Measurements from ENCODE around the gene CKB.
A peak's percentile ranks its signal among the peaks of the same experiment; 100 is the strongest.

The CKB gene

DNA sequence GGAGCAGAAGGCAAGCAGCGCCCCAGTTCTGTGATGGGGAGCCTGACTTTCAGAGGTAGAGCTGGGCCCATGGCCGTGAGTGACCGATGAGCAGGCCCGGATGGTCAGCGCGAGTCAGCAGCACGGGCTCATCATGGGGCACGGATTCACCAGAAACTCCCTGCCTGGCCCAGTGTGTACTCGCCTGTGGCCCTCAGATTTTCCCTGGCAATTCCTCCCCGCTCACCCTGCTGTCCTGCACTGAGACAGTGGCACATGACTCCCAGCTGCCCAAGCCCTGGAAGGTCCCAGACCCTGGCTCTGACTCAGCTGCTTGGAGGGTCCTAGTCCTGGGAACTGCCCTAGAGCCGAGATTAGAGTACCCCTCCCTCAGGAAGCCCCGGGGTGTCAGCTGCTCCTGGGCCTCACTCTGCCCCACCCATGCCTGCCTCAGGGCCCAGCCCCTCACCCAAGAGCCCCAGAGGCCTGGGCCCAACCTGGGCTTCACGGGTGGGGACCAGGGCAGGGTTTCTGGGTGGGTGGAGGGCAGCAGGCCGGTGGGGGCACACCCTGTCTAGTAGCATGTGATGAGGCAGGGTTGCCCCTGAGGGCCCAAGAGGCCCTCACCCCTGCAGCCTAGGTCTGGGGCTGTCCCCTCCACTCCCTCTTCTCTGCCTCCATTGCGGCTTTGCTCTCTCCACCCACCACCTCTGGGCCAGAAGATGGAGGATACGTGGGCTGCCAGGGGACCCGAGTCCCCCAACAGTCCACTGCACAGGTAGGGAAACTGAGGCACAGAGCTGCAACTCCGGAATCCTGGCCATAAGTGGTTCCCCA is 14.8 kb upstream of the CKB start:
- no peak for DNase-seq (ENCODE audit: low read depth)

GRCh38 chr14:103536693-103537092 is 14.1 kb upstream of the CKB start:
- DNase-seq (ENCODE audit: low read depth) = no peak

- DNase-seq (ENCODE audit: low read depth) = no peak
These were observed 13.4 kb upstream of the CKB start for GRCh38 chr14:103535891-103536565.

DNA sequence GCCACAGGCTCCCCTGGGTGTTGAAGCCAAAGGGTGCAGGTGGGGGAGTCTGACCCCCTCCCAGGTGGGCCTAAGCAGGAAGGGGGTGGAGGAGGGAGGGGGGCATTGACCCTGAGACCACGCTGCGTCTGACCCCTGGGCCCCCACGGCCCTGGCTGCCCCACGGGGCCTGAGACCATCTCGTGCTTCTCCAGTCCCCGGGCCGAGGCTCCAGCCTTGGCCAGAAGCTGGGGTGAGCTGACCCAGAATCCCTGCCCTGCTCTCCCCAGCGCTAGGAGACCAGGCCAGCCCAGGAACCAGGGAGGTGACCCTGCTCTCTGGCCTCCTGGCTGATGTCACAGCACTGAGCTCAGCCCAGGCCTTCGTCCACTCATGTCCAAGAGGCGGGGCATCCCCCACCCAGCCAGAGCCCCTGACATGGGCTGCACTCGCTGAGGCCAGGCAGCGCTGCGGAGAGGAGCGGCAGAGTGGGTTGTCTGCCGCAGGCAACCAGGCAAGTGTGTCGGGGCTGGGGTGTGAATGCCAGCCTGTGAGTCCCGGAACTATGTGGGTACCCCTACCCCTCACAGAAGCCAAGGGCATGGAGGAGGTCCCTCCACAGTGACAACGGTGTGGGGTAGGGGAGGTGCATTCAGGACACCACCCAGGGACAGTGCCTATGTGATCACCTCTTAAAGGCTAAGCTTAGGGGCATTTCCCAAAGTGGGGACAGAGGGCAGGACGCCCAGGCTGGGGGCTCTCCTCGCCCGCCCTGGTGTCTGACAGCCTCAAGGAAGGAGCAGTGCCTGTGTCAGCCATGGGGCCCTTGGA is 12.7 kb upstream of the CKB start:
- DNase-seq (ENCODE audit: low read depth) = no peak

GRCh38 chr14:103534576-103535061 is 12.0 kb upstream of the CKB start:
- no peak for DNase-seq (ENCODE audit: low read depth)

DNA sequence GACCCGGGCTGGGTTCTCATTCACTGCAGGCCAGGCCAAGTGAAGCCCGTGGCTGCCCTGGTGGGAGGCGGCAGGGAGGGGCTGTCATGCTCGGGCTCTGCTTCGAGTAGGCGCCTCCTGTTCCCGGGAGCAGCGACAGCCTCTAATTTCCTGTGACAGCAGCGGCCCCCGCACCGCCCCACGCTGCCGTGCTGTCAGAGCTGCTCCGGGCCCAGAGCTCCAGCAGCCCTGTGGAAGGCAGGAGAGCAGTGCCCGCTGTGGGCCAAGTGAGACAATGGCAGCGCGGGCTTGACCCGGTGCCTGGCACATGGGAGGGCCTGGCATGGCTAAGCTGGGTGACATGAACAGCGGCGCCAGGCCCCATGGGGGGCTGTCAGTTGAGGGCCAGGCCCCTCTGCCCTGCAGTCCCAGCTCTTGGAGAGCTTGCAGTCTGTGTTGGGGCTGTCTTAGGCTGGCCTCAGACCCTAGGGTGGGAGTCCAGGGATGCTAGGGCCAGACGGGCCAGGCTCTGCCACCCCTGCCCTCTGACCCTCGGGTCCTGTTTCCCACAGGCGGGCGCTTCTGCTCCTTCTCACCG is 11.5 kb upstream of the CKB start:
- no peak for DNase-seq (ENCODE audit: low read depth)

GRCh38 chr14:103533137-103533998 is 10.7 kb upstream of the CKB start:
- no peak for DNase-seq (ENCODE audit: low read depth)

GRCh38 chr14:103532216-103533136 is 9.8 kb upstream of the CKB start:
- DNase-seq (ENCODE audit: low read depth) = no peak

- DNase-seq (ENCODE audit: low read depth) = no peak
These were observed 9.0 kb upstream of the CKB start for GRCh38 chr14:103531421-103532215.

GRCh38 chr14:103530831-103531230 is 8.2 kb upstream of the CKB start:
- DNase-seq (ENCODE audit: low read depth) = no peak

- DNase-seq (ENCODE audit: low read depth) = no peak
These were observed 7.8 kb upstream of the CKB start for GRCh38 chr14:103530390-103530789.

DNA sequence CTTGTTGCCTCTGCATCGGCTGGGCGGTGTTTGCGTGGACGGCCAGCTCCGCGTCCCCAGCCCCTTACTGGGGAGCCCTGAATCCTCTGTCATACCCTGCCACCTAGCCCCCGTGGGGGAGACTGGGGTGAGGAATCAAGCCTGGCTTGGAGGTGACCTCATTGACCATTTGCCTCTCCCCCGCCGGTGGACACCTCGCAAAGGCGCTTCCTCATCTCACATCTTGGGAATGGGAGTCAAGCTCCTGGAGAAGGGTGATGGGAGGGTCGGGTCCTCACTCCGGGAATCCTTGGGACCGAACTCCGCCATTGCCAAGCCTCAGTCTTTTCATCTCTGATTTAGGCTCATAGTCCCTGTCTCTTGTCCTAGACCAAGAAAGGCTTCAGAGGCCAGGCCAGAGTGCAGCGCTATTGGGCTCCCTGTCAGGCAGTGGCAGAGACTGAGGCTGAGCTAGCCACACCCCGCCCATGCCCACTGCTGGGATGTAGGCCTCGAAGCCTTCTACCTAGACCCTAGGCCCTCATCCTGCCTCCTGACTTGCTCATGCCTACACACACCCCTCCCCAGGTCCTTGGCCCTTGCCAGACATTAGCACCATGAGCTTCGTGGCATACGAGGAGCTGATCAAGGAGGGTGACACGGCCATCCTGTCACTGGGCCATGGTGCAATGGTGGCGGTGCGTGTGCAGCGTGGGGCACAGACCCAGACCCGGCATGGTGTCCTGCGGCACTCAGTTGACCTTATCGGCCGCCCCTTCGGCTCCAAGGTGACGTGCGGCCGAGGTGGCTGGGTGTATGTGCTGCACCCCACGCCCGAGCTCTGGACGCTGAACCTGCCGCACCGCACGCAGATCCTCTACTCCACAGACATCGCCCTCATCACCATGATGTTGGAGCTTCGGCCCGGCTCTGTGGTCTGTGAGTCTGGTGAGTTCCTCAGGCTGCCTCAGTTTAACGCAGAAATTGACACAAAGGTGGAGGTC is 7.0 kb upstream of the CKB start:
- no peak for DNase-seq (ENCODE audit: low read depth)

- peak; percentile 51 for DNase-seq (ENCODE audit: low read depth)
These were observed 6.2 kb upstream of the CKB start, which contains the start of gene TRMT61A for GRCh38 chr14:103528587-103529382. Gene TRMT61A, plus strand, starts transcription at chr14:103529196. Its CDS starts 783 bp downstream, at chr14:103529979.

DNA sequence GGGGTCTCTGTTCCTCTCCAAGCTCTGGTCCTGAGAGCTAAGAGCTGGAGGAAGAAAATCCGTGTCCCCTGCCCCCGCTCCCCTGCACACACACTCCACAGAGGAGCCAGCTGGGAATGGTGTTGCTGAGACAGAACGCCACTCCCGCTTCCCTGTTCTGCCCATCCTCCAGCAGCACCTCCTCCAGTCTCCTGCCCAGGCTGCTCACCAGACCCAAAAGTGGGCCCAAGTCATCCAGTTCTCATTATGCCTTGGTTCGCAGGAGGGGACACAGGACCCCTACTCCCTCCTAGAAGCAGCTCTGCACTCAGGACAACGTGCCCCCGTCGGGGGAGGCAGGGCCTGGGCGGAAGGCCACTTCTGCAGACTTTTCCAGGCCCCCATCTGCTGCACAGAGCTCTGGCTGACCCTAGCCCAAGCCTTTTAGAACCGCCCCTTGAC is 5.5 kb upstream of the CKB start:
- no peak for DNase-seq (ENCODE audit: low read depth)

DNA sequence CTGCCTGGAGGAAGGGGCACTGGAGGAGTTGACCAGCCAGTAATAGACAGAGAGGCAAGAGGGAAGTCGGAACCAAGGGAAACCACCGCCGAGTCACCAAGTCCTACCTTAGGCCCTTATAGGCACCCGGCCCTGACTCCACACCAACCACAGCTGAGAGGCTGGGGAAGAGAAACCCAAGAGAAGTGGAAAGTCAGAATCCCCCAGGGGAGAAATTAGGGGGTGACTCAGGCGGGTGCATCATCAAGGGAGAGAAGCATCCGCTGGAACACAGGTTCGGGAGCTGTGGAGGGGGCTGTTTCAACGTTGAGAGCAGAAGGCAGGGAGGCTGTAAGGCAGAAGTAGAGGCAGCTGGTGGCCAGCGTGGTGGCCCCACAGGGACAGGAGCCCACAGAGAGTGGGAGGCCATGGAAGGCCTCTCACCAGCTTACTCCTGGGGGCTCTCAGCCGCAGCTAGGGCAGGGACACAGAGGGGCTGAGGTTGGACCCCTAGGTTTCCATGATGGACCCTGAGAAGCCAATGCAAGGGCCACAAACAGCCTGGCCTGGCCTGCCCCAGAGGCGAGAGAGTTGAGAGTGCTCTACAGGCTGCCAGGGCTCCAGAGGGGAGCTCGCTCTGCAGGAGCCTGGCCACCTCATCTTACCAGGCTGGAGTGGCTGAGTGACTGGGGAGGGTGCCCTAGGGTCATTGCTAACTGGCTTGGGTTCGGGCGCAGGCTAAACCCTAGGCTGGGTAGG is 4.9 kb upstream of the CKB start:
- DNase-seq (ENCODE audit: low read depth) = no peak

DNA sequence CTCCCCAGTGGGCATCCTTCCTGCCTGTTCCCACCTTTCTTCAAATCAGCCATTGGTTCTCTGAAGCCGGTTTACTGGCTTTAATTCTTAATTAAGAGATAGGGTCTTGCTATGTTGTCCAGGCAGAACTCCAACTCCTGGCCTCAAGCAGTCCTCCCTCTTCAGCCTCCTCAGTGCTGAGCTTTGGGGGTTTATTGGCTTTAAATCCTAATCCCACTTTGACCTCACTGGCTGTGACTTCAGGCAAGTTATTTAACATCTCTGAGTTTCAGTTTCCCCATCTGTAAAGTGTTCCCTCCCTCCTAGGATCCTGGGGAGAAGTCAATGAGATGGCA is 4.3 kb upstream of the CKB start:
- DNase-seq (ENCODE audit: low read depth) = no peak
